NB4 (cell line): ENCODE data around the gene RNF40.

Source experiments
- MYC ChIP-seq: IDR thresholded peaks from 2 replicates; pipeline ENCODE4 v1.6.1; 2011; ENCODE audit warnings: low read depth, low read length
- POLR2A ChIP-seq: IDR thresholded peaks from 2 replicates; pipeline ENCODE4 v1.6.1; 2011; ENCODE audit warnings: mild to moderate bottlenecking; ENCODE audit not compliant: insufficient read length; ENCODE audit errors: extremely low read depth

DNA sequence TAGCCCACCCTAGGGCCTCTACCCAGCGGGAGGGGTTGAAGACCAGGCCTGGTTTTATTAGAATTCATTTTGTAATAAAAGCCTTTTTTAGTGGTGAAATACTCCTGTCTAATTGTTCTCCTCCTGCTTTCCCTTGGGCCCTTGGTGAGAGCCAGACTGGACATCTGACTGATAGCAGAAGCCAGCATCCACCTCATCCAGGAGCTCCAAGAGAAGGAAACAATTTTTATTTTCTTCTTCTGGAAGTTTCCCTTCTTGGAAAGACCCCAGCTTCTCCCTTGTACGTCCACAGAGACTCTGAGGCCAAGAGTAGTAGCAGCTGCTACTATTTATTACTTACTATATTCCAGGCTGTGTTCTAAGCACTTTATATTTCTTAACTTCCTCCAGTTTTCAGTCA lies 17.9 kb upstream of the RNF40 start:
- no peak for TF ChIP-seq POLR2A
- no peak for TF ChIP-seq MYC
